HG02884 (cell line): Measurements from ENCODE around the gene SMG9.
"Not testable (repeated sequence)": the region's sequence is repeated elsewhere in the genome, so short reads cannot be mapped to it uniquely, and the experiment has no call there.

Source experiments
- ATAC-seq: cut with Tn5 transposase; IDR thresholded peaks from one replicate; pipeline ENCODE4 v1.9.1; 2021; ENCODE audit warnings: mild to moderate bottlenecking, moderate library complexity; ENCODE audit not compliant: unreplicated experiment

Gene SMG9

DNA sequence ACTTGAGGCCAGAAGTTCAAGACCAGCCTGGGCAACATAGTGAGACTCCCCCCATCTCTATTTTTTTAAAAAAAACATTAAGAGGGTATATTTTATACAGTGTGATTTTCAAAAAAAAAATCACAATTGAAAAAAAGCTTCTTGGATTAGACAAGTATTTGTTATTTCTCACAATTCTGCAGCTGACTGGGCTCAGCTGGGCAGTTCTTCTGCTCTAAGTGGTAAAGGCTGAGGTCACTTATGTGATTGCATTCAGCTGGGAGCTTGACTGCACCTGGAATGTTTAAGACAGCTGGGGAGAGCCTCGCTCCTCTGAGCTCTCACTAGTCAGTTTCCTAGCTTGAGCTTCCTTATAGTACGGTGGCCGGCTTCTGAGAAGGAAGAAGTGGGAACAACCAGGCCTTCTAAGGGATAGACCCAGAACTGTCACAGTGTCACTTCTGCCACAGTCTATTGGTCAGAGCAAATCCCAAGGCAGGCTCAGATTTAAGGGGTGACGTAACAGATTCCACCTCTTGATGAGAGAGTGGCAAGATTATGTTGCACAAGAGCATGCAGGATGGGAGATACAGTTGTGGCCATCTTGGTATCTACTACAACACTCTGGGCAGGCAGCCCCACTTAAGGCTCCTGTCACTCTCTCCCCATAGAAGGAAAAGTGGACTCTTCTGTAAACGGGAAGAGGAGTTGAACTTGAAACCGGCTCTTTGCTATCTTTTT is 58.6 kb downstream of the SMG9 start:
- no peak for ATAC-seq

DNA sequence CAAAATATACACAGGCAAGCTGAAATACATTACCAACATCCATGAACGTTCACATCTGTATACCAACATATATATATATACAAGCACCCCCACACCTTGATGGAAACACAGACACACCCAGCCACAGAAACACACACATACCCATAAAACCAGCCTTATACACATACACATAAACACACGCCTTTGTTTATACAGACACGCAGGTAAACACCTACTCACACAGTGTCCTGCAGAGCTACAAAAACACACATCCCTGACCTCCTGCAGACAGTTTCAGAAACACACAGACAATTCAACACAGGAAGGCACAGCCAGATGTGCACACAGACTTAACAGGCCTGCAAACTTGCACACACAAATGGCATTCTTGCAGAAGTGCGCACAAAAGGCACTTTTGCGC is 60.2 kb downstream of the SMG9 start:
- no peak for ATAC-seq

GRCh38 chr19:43692877-43693276 is 61.9 kb downstream of the SMG9 start:
- no peak for ATAC-seq

DNA sequence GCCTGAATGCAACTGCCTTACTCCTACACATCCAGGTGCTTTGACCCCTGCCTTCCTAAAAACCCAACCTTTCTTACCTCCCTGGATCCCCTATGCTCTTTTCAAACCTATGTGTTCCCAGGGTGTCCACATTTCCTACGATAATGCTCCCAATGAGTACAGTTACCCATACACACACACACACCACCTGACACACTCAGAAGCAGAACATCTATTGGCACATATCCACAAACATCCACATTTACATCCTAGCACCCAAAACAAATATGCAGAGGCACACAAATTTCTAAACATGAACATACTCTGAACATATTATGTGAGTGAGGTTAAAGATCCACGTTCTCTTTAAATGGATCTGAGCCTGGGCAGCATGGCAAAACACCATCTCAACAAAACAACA is 62.4 kb downstream of the SMG9 start:
- ATAC-seq, result no peak

DNA sequence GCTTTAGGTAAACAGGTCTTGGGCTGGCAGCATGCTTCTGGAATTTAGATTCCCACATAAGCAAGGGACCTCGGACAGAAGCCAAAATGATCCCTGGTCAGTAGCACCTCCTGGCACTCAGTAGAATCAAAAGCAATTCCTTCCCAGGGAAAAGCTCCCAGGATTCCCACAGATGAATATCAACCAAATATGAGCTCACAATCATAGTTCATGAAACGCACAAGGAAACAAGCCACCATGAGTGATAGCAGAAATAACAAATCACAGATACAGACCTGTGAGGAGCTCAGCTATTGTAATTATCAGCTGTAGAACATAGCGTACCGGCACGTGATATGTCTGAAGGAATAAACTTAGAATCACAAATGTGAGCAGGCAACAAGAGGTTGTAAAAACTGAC is 63.0 kb downstream of the SMG9 start:
- ATAC-seq, result no peak

DNA sequence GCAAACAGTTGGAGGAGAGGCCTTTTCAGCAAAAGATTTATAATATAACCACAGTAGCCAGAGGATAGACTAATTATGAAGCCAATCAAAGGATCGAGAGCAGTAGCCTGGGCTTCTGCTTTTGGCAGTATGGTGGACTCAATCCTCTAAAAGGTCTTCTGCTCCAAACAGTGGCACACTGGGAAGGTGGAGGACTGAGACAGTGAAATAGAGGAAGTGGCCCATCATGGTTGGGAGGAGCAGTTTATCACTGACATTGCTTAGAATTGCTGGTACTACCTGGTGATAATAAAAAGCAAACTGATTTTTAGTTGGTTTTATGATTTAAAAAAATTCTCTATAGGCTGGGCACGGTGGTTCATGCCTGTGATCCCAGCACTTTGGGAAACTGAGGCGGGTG is 63.9 kb downstream of the SMG9 start:
- ATAC-seq, result no peak

DNA sequence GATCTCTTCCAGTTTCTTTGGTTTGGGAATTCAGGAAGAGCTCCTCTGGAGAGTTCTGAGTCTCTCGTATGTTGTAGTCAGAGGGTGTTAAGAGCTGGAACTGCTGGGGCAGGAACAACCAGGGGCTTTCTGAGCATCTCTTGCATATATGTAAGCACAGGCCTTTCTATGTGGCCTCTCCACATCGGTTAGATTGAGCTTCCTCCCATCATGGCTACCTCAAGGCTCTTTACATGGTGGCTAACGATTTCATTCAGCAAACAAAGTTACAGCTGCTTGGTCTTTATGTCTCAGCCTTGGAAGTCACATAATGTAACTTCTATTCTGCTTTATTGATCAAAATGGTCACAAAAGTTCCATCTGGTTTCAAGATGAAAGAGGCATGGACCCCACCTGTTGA is 64.3 kb downstream of the SMG9 start:
- ATAC-seq, result no peak

DNA sequence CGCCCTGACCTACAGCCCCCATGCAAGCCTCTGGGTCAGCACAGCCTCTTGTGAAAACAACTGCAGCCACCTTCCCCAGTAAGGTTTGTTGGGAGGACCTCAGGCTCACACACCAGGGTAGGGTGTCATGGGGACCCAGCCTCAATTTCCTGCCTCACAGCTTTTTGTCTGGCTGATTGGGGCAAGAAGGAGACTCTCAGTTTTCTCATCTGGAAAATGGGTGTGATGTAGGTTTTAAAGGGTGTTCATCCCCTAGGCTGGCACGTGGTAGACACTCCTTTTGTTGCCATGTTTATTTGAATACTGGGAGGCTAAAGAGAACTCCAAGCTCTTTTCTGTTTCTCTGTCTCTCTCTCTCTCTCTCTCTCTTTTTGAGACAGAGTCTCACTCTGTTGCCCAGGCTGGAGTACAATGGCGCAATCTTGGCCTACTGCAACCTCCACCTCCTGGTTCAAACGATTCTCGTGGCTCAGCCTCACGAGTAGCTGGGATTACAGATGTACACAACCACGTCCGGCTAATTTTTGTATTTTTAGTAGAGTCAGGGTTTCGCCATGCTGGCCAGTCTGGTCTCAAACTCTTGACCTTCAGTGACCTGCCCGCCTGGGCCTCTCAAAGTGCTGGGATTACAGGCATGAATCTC is 66.6 kb downstream of the SMG9 start:
- no peak for ATAC-seq

DNA sequence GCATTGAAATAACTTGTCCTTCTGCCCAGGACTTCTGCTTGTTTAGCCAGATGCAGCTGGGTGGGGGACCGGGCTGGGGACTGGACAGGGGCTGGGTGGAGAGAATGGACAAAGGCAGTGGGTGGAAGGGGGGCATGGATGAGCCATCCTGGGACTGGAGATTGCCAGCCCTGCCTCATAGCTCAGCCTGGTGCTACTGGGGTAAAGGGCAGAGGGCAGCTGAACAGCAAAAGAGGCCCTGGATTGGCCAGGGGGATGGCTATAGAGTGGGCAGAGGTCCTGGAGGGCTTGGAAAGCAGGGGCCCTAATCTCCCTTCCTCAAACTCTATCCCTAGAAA is 67.1 kb downstream of the SMG9 start:
- ATAC-seq, result no peak

- no peak for ATAC-seq
Measured at GRCh38 chr19:43684326-43684725, 70.4 kb downstream of the SMG9 start.

DNA sequence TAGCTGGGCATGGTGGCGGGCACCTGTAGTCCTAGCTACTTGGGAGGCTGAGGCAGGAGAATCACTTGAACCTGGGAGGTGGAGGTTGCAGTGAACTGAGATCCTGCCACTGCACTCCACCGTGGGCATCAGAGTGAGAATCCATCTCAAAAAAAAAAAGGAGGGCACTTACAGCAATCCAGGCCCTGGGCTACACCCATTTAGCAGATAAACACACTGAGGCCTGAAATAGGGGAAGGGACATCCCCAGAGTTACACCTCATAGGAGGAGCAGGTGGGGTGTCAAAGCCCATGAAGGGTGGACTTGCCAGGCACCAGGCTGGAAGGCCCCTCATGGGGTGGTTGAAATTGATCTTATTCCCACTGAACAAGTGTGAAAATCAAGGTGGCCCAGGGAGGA is 70.9 kb downstream of the SMG9 start:
- no peak for ATAC-seq

DNA sequence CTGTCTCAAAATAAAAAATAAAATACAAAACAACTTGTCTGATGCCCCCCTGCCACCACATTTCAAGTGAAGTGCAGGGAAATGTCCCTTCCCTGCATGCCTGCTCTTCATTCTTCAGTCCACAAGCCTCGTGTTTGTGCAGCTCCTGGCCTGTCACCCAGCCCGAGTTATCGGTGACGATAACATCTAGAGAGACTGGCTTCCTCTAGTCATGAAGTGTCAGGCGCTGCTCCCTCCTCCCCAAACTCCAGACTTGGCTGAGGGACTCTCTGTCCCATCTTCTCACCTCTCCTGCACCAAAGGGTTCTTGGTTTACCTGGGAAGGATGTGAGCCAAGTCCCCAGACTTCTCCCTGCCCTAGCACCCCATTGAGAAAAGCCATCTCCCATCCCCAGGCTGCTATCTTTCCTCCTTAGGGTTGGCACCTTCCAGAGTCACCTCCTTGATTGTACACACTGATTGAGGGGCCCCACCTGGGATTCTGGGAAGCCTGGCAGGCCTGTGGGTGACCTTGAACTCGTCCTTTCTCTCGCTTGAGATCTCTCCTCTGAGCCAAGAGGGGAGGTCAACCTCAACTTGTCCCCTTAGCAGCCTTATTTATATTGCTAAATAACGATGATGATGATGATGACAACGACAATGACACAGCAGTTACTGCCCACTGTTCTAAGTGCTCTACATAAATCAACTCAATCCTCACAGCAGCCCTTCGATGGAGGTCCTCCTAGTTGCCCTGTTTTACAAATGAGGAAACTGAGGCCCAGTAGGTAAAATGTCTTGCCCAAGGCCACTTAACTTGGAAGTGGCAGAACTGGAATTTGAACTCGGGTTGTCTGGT is 71.7 kb downstream of the SMG9 start:
- no peak for ATAC-seq

DNA sequence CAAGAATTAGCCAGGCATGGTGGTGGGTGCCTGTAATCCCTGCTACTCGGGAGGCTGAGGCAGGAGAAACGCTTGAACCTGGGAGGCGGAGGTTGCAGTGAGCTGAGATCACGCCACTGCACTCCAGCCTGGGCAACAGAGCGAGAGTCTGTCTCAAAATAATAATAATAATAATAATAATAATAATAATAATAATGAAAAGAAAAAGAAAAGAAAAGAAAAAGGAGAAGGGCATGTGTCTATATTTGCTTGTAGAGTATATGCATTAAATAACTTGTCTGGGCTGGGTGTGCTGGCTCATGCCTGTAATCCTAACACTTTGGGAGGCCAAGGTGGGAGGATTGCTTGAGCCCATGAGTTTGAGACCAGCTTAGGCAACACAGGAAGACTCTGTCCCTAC is 72.5 kb downstream of the SMG9 start:
- not testable (repeated sequence) for ATAC-seq

- no peak for ATAC-seq
Measured at GRCh38 chr19:43681821-43682220, 72.9 kb downstream of the SMG9 start.

DNA sequence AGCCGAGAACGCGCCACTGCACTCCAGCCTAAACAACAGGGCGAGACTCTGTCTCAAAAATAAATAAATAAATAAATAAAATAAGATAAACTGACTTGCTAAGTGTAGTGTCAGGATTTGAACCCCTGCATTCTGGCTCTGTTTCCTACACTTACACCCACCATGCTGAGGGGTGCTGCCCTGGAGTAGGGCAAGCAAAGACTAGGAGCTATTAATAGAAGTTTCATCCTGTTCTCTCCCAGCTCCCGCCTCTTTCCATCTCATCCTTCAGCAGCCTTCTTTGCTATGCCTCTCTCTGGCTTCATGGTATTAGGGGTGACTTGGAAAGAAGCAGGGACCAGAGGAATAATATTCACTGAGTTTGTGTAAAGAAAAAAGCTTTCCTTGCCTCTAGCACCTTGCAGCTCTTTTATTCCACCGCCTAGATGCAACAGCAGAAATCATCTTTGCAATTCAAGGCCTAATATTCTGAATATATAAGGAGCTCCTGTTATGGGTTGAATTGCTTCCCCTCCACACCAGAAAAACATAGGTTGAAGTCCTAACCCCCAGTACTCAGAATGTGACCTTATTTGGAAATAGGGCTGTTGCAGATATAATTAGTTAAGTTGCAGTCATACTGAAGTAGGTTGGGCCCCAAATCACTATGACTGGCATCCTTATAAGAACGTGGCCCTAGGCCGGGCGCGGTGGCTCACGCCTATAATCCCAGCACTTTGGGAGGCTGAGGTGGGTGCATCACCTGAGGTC is 76.1 kb downstream of the SMG9 start:
- no peak for ATAC-seq
